GM23338 (cell line): ENCODE results near the gene TBPL2. TPM values are rescaled to one million over a fixed set of nuclear protein-coding genes. Genes with fewer than 3 reads are reported as not detected.

ENCODE experiments used
- ATAC-seq: fragments of 200-7000 bp; cut with Tn5 transposase; 3 replicates; pipeline ENCODE4 v1.9.1; 2020
- DNase-seq: peaks from one replicate; pipeline ENCODE4 v3.0.0-alpha.2; 2015; ENCODE audit warnings: low spot score
- H2AFZ ChIP-seq: fragments of 200-600 bp; sonication (generic); 2 replicates; pipeline ENCODE4 v1.8.0; 2016; ENCODE audit warnings: antibody characterized with exemption, mild to moderate bottlenecking, moderate library complexity
- H3F3A ChIP-seq: fragments of 200-600 bp; sonication (generic); replicated peaks from 2 replicates; pipeline ENCODE4 v1.8.0; 2017; ENCODE audit warnings: antibody characterized with exemption, mixed run types, low read depth
- H3K27ac ChIP-seq: fragments of 200-600 bp; sonication (generic); 2 replicates; pipeline ENCODE4 v1.6.1; 2016; ENCODE audit warnings: low read depth
- H3K27me3 ChIP-seq: fragments of 200-600 bp; sonication (generic); 2 replicates; pipeline ENCODE4 v1.8.0; 2016; ENCODE audit warnings: mild to moderate bottlenecking, mixed run types, moderate library complexity; ENCODE audit not compliant: insufficient read depth
- H3K36me3 ChIP-seq: fragments of 200-600 bp; sonication (generic); 2 replicates; pipeline ENCODE4 v1.8.0; 2016; ENCODE audit warnings: mild to moderate bottlenecking; ENCODE audit not compliant: insufficient read depth
- H3K4me1 ChIP-seq: fragments of 200-600 bp; sonication (generic); 2 replicates; pipeline ENCODE4 v1.8.0; 2016; ENCODE audit warnings: mild to moderate bottlenecking, moderate library complexity; ENCODE audit not compliant: insufficient read depth
- H3K4me2 ChIP-seq: fragments of 200-600 bp; sonication (generic); 2 replicates; pipeline ENCODE4 v1.7.1; 2017; ENCODE audit warnings: mixed run types
- H3K4me3 ChIP-seq: fragments of 200-600 bp; sonication (generic); 2 replicates; pipeline ENCODE4 v1.6.1; 2016; ENCODE audit warnings: mixed run types
- H3K79me2 ChIP-seq: fragments of 200-600 bp; sonication (generic); replicated peaks from 2 replicates; pipeline ENCODE4 v1.8.0; 2017; ENCODE audit warnings: mild to moderate bottlenecking; ENCODE audit not compliant: insufficient read depth
- H3K9me2 ChIP-seq: fragments of 200-600 bp; sonication (generic); 2 replicates; pipeline ENCODE4 v1.8.0; 2017; ENCODE audit not compliant: insufficient read depth
- H4K20me1 ChIP-seq: fragments of 200-600 bp; sonication (generic); replicated peaks from 2 replicates; pipeline ENCODE4 v1.8.0; 2017; ENCODE audit warnings: mild to moderate bottlenecking; ENCODE audit not compliant: insufficient read depth
- H3K27ac Mint-ChIP-seq: 2 replicates; pipeline ENCODE4 v1.8.0; 2020; ENCODE audit warnings: inconsistent platforms, mild to moderate bottlenecking, moderate library complexity, mixed read lengths
- H3K27me3 Mint-ChIP-seq: 3 replicates; pipeline ENCODE4 v1.8.0; 2022; ENCODE audit warnings: low read depth, mild to moderate bottlenecking, moderate library complexity, mixed read lengths, inconsistent platforms; ENCODE audit not compliant: insufficient read depth, poor library complexity
- H3K36me3 Mint-ChIP-seq: 3 replicates; pipeline ENCODE4 v1.8.0; 2021; ENCODE audit warnings: low read depth, mild to moderate bottlenecking, inconsistent platforms, moderate library complexity, mixed read lengths
- H3K4me1 Mint-ChIP-seq: 3 replicates; pipeline ENCODE4 v1.8.0; 2020; ENCODE audit warnings: mild to moderate bottlenecking, inconsistent platforms, mixed read lengths
- H3K4me3 Mint-ChIP-seq: 3 replicates; pipeline ENCODE4 v1.8.0; 2021; ENCODE audit warnings: moderate library complexity, mild to moderate bottlenecking, inconsistent platforms, mixed read lengths
- H3K9me3 Mint-ChIP-seq: 3 replicates; pipeline ENCODE4 v1.8.0; 2020; ENCODE audit warnings: moderate library complexity, mild to moderate bottlenecking, inconsistent platforms, mixed read lengths
- CREB1 ChIP-seq: fragments of 250-450 bp; sonication (Bioruptor Pico); IDR thresholded peaks from 2 replicates; pipeline ENCODE4 v1.5.0; 2020; ENCODE audit warnings: low read depth, mild to moderate bottlenecking, moderate library complexity
- EZH2 ChIP-seq: fragments of 200-600 bp; sonication (generic); IDR thresholded peaks from one replicate; pipeline ENCODE4 v1.8.0; 2017; ENCODE audit warnings: antibody characterized with exemption, mild to moderate bottlenecking, low read depth; ENCODE audit not compliant: unreplicated experiment
- EZH2phosphoT487 ChIP-seq: fragments of 200-600 bp; sonication (generic); IDR thresholded peaks from one replicate; pipeline ENCODE4 v1.8.1; 2018; ENCODE audit warnings: antibody characterized with exemption; ENCODE audit not compliant: unreplicated experiment
- JUNB ChIP-seq: IDR thresholded peaks from one replicate; pipeline ENCODE4 v1.6.1; 2016; ENCODE audit warnings: antibody characterized with exemption; ENCODE audit not compliant: unreplicated experiment
- NANOG ChIP-seq: IDR thresholded peaks from 2 replicates; pipeline ENCODE4 v1.6.1; 2016; ENCODE audit warnings: antibody characterized with exemption, borderline replicate concordance
- POLR2AphosphoS5 ChIP-seq: IDR thresholded peaks from 2 replicates; pipeline ENCODE4 v1.6.1; 2016; ENCODE audit warnings: antibody characterized with exemption, low read depth
- REST ChIP-seq: IDR thresholded peaks from one replicate; pipeline ENCODE4 v1.6.1; 2018; ENCODE audit warnings: antibody characterized with exemption; ENCODE audit not compliant: unreplicated experiment
- STAT1 ChIP-seq: IDR thresholded peaks from one replicate; pipeline ENCODE4 v1.6.1; 2016; ENCODE audit warnings: antibody characterized with exemption; ENCODE audit not compliant: unreplicated experiment
- ZNF114 ChIP-seq: fragments of 250-450 bp; sonication (Bioruptor Pico); IDR thresholded peaks from 2 replicates; pipeline ENCODE4 v1.5.0; 2020; ENCODE audit warnings: mild to moderate bottlenecking, moderate library complexity
- ZNF331 ChIP-seq: fragments of 250-450 bp; sonication (Bioruptor Pico); IDR thresholded peaks from 2 replicates; pipeline ENCODE4 v1.5.0; 2020; ENCODE audit warnings: low read depth, mild to moderate bottlenecking, moderate library complexity
- ZNF462 ChIP-seq: fragments of 250-450 bp; sonication (Bioruptor Pico); IDR thresholded peaks from 2 replicates; pipeline ENCODE4 v1.5.0; 2020; ENCODE audit warnings: mild to moderate bottlenecking, moderate library complexity
- polyA plus RNA-seq: library from polyadenylated mRNA; unstranded; fragments of >200 nt; fragmentation: Nextera tagmentation; extraction: Ambion mirVana; gene quantifications from 2 replicates; pipeline ENCODE4 v1.2.1, GENCODE V29; 2016
- total RNA-seq: library from RNA; depleted of rRNA; stranded (reverse); fragments of >200 nt; shearing (Covaris generic); gene quantifications from 2 replicates; pipeline ENCODE4 v1.2.3, GENCODE V29; 2014
- TF ChIP-seq, protein P1 (sequence below): IDR thresholded peaks from 2 replicates; pipeline ENCODE4 v1.6.1; 2016; ENCODE audit warnings: antibody characterized with exemption
- TF ChIP-seq, protein P2 (sequence below), 2 experiments: fragments of 200-600 bp in 1 of 2; sonication (generic) in 1 of 2; conservative IDR thresholded peaks; 2 replicates each; pipeline versions ENCODE4 v1.5.1 to v1.6.1; 2016 to 2017; ENCODE audit warnings: antibody characterized with exemption in 2 of 2, low read depth in 2 of 2, mild to moderate bottlenecking in 2 of 2, moderate library complexity in 1 of 2

The TBPL2 gene
- total and polyA plus RNA-seq, 2 experiments from 2014 or later: 0.24 TPM; not detected in 1

DNA sequence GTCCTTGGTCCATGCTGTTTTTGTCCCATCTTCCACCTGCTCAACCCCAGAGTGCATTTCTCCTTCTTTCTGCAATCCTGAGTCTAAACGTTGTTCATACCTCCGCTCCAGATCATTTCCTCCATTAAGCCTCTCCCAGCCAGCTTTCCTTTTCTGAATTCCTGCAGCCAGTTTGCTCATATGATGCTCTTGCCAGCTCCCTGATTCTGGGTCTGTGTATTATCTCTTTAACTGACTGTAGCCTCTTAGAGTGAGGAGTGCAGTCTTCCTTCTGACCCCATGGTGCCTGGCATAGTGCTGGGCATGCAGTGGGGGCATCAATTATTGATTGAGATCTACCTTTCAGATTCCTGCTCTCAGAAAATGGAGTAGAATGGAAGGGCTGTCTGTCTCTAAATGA lies 11.5 kb upstream of the TBPL2 start:
- ATAC-seq (no peak), DNase-seq (no peak)
- Mint-ChIP-seq H3K4me1 (peaks cover 14% of the 10 kb centered on the region), H3K27me3 (no peaks in the 10 kb centered on the region), H3K27ac (no peak overlapping the region), H3K9me3 (peaks cover 8% of the 10 kb centered on the region), H3K36me3 (no peaks in the 10 kb centered on the region; the same call in 1 of the 3 replicates), H3K4me3 (no peak overlapping the region)
- Histone ChIP-seq H3K4me3 (no peak overlapping the region), H3K27me3 (no peaks in the 10 kb centered on the region), H3K4me2 (no peak overlapping the region), H3K79me2 (no peaks in the 10 kb centered on the region), H3F3A (no peaks in the 10 kb centered on the region), H2AFZ (no peak overlapping the region; the same call in 1 of the 2 replicates), H3K9me2 (no peaks in the 10 kb centered on the region), H3K4me1 (no peaks in the 10 kb centered on the region; the same call in 1 of the 2 replicates), H4K20me1 (no peaks in the 10 kb centered on the region), H3K36me3 (no peaks in the 10 kb centered on the region), H3K27ac (no peak overlapping the region)
- no peak for TF ChIP-seq REST
- TF ChIP-seq ZNF462: no peak
- TF ChIP-seq JUNB: no peak
- TF ChIP-seq NANOG: no peak
- no peak for TF ChIP-seq CREB1 (CRISPR knock-in tag)
- TF ChIP-seq, protein P1, sequence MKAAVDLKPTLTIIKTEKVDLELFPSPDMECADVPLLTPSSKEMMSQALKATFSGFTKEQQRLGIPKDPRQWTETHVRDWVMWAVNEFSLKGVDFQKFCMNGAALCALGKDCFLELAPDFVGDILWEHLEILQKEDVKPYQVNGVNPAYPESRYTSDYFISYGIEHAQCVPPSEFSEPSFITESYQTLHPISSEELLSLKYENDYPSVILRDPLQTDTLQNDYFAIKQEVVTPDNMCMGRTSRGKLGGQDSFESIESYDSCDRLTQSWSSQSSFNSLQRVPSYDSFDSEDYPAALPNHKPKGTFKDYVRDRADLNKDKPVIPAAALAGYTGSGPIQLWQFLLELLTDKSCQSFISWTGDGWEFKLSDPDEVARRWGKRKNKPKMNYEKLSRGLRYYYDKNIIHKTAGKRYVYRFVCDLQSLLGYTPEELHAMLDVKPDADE: no peak
- TF ChIP-seq POLR2AphosphoS5: no peak
- TF ChIP-seq, protein P2, sequence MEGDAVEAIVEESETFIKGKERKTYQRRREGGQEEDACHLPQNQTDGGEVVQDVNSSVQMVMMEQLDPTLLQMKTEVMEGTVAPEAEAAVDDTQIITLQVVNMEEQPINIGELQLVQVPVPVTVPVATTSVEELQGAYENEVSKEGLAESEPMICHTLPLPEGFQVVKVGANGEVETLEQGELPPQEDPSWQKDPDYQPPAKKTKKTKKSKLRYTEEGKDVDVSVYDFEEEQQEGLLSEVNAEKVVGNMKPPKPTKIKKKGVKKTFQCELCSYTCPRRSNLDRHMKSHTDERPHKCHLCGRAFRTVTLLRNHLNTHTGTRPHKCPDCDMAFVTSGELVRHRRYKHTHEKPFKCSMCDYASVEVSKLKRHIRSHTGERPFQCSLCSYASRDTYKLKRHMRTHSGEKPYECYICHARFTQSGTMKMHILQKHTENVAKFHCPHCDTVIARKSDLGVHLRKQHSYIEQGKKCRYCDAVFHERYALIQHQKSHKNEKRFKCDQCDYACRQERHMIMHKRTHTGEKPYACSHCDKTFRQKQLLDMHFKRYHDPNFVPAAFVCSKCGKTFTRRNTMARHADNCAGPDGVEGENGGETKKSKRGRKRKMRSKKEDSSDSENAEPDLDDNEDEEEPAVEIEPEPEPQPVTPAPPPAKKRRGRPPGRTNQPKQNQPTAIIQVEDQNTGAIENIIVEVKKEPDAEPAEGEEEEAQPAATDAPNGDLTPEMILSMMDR (conservative IDR thresholded peaks at IDR 0.05; ENCODE audit: low read depth in 2 of 2): no peak
- TF ChIP-seq EZH2phosphoT487: no peak
- no peak for TF ChIP-seq ZNF331 (CRISPR knock-in tag)
- TF ChIP-seq STAT1: no peak
- TF ChIP-seq EZH2: no peak
- no peak for TF ChIP-seq ZNF114
